GM12878 (cell line): ENCODE data around the gene DRC1.

Experiments
- BCL11A ChIP-seq: IDR thresholded peaks from 2 replicates; pipeline ENCODE4 v1.6.1; 2011; ENCODE audit warnings: low read depth, low read length
- CTCF ChIP-seq, 3 experiments: IDR thresholded peaks in 2 of 3; conservative IDR thresholded peaks in 1 of 3; 2 replicates each; pipeline ENCODE4 v1.5.1; 2011; ENCODE audit warnings: low read depth in 3 of 3, low read length in 3 of 3, mild to moderate bottlenecking in 3 of 3, control low read depth in 2 of 3, moderate library complexity in 2 of 3, inconsistent platforms in 1 of 3, mixed read lengths in 1 of 3; ENCODE audit not compliant: control insufficient read depth in 2 of 3, insufficient read depth in 1 of 3; ENCODE audit errors: extremely low read depth in 1 of 3
- EZH2 ChIP-seq: IDR thresholded peaks from 2 replicates; pipeline ENCODE4 v1.6.1; 2012; ENCODE audit warnings: low read depth, mild to moderate bottlenecking, control low read depth, inconsistent platforms, low read length, borderline replicate concordance; ENCODE audit not compliant: control insufficient read depth
- MLLT1 ChIP-seq: fragments of 450-650 bp; IDR thresholded peaks from 2 replicates; pipeline ENCODE4 v1.6.1; 2016; ENCODE audit warnings: mild to moderate bottlenecking
- NFIC ChIP-seq: IDR thresholded peaks from 2 replicates; pipeline ENCODE4 v1.6.1; 2012; ENCODE audit warnings: low read depth, mild to moderate bottlenecking, inconsistent platforms, low read length, moderate library complexity
- NFYB ChIP-seq: IDR thresholded peaks from 2 replicates; pipeline ENCODE4 v1.6.1; 2011; ENCODE audit warnings: low read depth, mild to moderate bottlenecking, low read length, improper control_type of control experiment, moderate library complexity; ENCODE audit not compliant: insufficient read depth
- POLR2AphosphoS5 ChIP-seq: IDR thresholded peaks from 2 replicates; pipeline ENCODE4 v1.6.1; 2011; ENCODE audit warnings: mild to moderate bottlenecking, low read length, inconsistent platforms
- RAD21 ChIP-seq: IDR thresholded peaks from 2 replicates; pipeline ENCODE4 v1.6.1; 2011; ENCODE audit warnings: mild to moderate bottlenecking, low read depth, low read length, moderate library complexity; ENCODE audit not compliant: insufficient read depth
- RB1 ChIP-seq: fragments of 450-650 bp; formaldehyde crosslinking; IDR thresholded peaks from 2 replicates; pipeline ENCODE4 v1.6.1; 2017; ENCODE audit warnings: mild to moderate bottlenecking, borderline replicate concordance
- SIN3A ChIP-seq: IDR thresholded peaks from 2 replicates; pipeline ENCODE4 v1.6.1; 2012; ENCODE audit warnings: low read depth, low read length, improper control_type of control experiment
- SP1 ChIP-seq: IDR thresholded peaks from one replicate; pipeline ENCODE4 v1.6.1; 2011; ENCODE audit warnings: low read depth, low read length
- SUPT20H ChIP-seq: IDR thresholded peaks from 2 replicates; pipeline ENCODE4 v1.6.1; 2011; ENCODE audit warnings: low read depth, mild to moderate bottlenecking, low read length, moderate library complexity, borderline replicate concordance; ENCODE audit not compliant: control insufficient read depth
- USF2 ChIP-seq: IDR thresholded peaks from 2 replicates; pipeline ENCODE4 v1.6.1; 2011; ENCODE audit warnings: low read depth, low read length, improper control_type of control experiment, borderline replicate concordance

GRCh38 chr2:26384183-26384582 lies 17.5 kb upstream of the DRC1 start:
- TF ChIP-seq SP1 (no peak), CTCF (IDR thresholded peaks at IDR 0.05 in 2 of 3, conservative IDR thresholded peaks at IDR 0.05 in 1 of 3; ENCODE audit: control insufficient read depth in 2 of 3, extremely low read depth in 1 of 3, insufficient read depth in 1 of 3, low read depth in 3 of 3, low read length in 3 of 3) (no peak), POLR2AphosphoS5 (no peak), SIN3A (no peak), RAD21 (no peak), EZH2 (no peak), NFYB (no peak), NFIC (no peak), USF2 (no peak), BCL11A (no peak), MLLT1 (no peak), SUPT20H (no peak), RB1 (no peak)
